HepG2 (cell line): ENCODE data around the gene TEAD3. TPM values are rescaled to one million over a fixed set of nuclear protein-coding genes. Genes with fewer than 3 reads are reported as not detected.

Experiments used
- CREM ChIP-seq, 2 experiments: sonication (generic) in 1 of 2; formaldehyde crosslinking in 1 of 2; IDR thresholded peaks; 2 replicates each; pipeline versions ENCODE4 v1.4.0 to v1.6.1; 2016 to 2020; ENCODE audit warnings: antibody characterized with exemption in 1 of 2, mild to moderate bottlenecking in 1 of 2, missing genetic modification reagents in 1 of 2
- ELF3 ChIP-seq: IDR thresholded peaks from 2 replicates; pipeline ENCODE4 v1.6.1; 2016; ENCODE audit warnings: missing genetic modification reagents, missing compliant biosample characterization
- GATAD2A ChIP-seq: IDR thresholded peaks from 2 replicates; pipeline ENCODE4 v1.6.1; 2016
- HOXA5 ChIP-seq: sonication (generic); formaldehyde crosslinking; IDR thresholded peaks from 2 replicates; pipeline ENCODE4 v1.4.0; 2020; ENCODE audit warnings: missing genetic modification reagents
- JARID2 ChIP-seq: sonication (generic); formaldehyde crosslinking; IDR thresholded peaks from 2 replicates; pipeline ENCODE4 v1.8.1; 2023; ENCODE audit warnings: missing genetic modification reagents, inconsistent platforms; ENCODE audit not compliant: insufficient replicate concordance
- NFE2L2 ChIP-seq: fragments of 150-350 bp; IDR thresholded peaks from 2 replicates; pipeline ENCODE4 v1.6.1; 2014; ENCODE audit warnings: low read length
- PPARG ChIP-seq: conservative IDR thresholded peaks from 2 replicates; pipeline ENCODE4 v1.6.1; 2016; ENCODE audit warnings: missing biosample characterization, missing genetic modification reagents
- STAT5B ChIP-seq: sonication (generic); formaldehyde crosslinking; IDR thresholded peaks from 2 replicates; pipeline ENCODE4 v1.4.0; 2020; ENCODE audit warnings: missing genetic modification reagents
- TBX2 ChIP-seq: sonication (generic); formaldehyde crosslinking; IDR thresholded peaks from 2 replicates; pipeline ENCODE4 v1.5.0; 2020; ENCODE audit warnings: missing genetic modification reagents, mild to moderate bottlenecking, borderline replicate concordance
- WIZ ChIP-seq: sonication (generic); formaldehyde crosslinking; IDR thresholded peaks from 2 replicates; pipeline ENCODE4 v1.5.1; 2020; ENCODE audit warnings: mild to moderate bottlenecking, missing genetic modification reagents
- ZFAT ChIP-seq: sonication (generic); formaldehyde crosslinking; conservative IDR thresholded peaks from 2 replicates; pipeline ENCODE4 v1.8.1; 2023; ENCODE audit warnings: missing genetic modification reagents, inconsistent platforms
- ZNF547 ChIP-seq: sonication (generic); formaldehyde crosslinking; IDR thresholded peaks from 2 replicates; pipeline ENCODE4 v1.5.1; 2020; ENCODE audit warnings: mild to moderate bottlenecking, missing genetic modification reagents
- ZNF589 ChIP-seq: sonication (generic); formaldehyde crosslinking; conservative IDR thresholded peaks from 2 replicates; pipeline ENCODE4 v1.8.0; 2022; ENCODE audit warnings: mild to moderate bottlenecking, moderate library complexity, missing genetic modification reagents
- ZNF605 ChIP-seq: sonication (generic); formaldehyde crosslinking; IDR thresholded peaks from 2 replicates; pipeline ENCODE4 v1.8.0; 2022; ENCODE audit warnings: mild to moderate bottlenecking, missing genetic modification reagents
- ZNF615 ChIP-seq: sonication (generic); formaldehyde crosslinking; IDR thresholded peaks from 2 replicates; pipeline ENCODE4 v1.5.0; 2020; ENCODE audit warnings: mild to moderate bottlenecking, missing genetic modification reagents, borderline replicate concordance
- ZNF660 ChIP-seq: sonication (generic); formaldehyde crosslinking; IDR thresholded peaks from 2 replicates; pipeline ENCODE4 v1.5.1; 2020; ENCODE audit warnings: mild to moderate bottlenecking, low read depth, missing genetic modification reagents, borderline replicate concordance
- ZNF776 ChIP-seq: sonication (generic); formaldehyde crosslinking; IDR thresholded peaks from 2 replicates; pipeline ENCODE4 v1.4.0; 2020; ENCODE audit warnings: mild to moderate bottlenecking, missing genetic modification reagents
- polyA plus RNA-seq, 8 experiments: library from polyadenylated mRNA; depleted of rRNA in 3 of 8; stranded (reverse) in 7 of 8; unstranded in 1 of 8; fragments of >200 nt; fragmentation: Illumina TruSeq in 4 of 8; extraction: Trizol in 4 of 8; gene quantifications; 2 replicates each; pipeline versions ENCODE4 v1.2.1 to v1.2.3, GENCODE V29; 2011 to 2016; ENCODE audit warnings: low read depth in 4 of 8, missing spikeins in 1 of 8, mixed read lengths in 1 of 8; ENCODE audit not compliant: insufficient read depth in 1 of 8
- total RNA-seq, 5 experiments: library from RNA; depleted of rRNA; stranded (reverse); fragments of >200 nt; fragmentation: Illumina TruSeq; extraction: Trizol; gene quantifications; 2 replicates each; pipeline ENCODE4 v1.2.3, GENCODE V29; 2016; ENCODE audit warnings: low read depth in 1 of 5
- TF ChIP-seq, protein P1 (sequence below): sonication (generic); formaldehyde crosslinking; IDR thresholded peaks from 2 replicates; pipeline ENCODE4 v1.5.0; 2020; ENCODE audit warnings: missing genetic modification reagents, mild to moderate bottlenecking, borderline replicate concordance
- TF ChIP-seq, protein P2 (sequence below): sonication (generic); formaldehyde crosslinking; IDR thresholded peaks from 2 replicates; pipeline ENCODE4 v1.4.0; 2020; ENCODE audit warnings: missing genetic modification reagents
- TF ChIP-seq, protein P3 (sequence below): sonication (generic); formaldehyde crosslinking; IDR thresholded peaks from 2 replicates; pipeline ENCODE4 v1.5.1; 2020; ENCODE audit warnings: mild to moderate bottlenecking, missing genetic modification reagents, moderate library complexity
- TF ChIP-seq, protein P4 (sequence below): sonication (generic); formaldehyde crosslinking; IDR thresholded peaks from 2 replicates; pipeline ENCODE4 v1.4.0; 2020; ENCODE audit warnings: mild to moderate bottlenecking, missing genetic modification reagents
- TF ChIP-seq, protein P5 (sequence below): sonication (generic); formaldehyde crosslinking; IDR thresholded peaks from 2 replicates; pipeline ENCODE4 v1.4.0; 2020; ENCODE audit warnings: missing genetic modification reagents

The TEAD3 gene
- total and polyA plus RNA-seq, 2 of the 13 experiments (the other 11 are each of a cell fraction or from before 2014, with no cell fraction given): 15.1 to 16.5 TPM

DNA sequence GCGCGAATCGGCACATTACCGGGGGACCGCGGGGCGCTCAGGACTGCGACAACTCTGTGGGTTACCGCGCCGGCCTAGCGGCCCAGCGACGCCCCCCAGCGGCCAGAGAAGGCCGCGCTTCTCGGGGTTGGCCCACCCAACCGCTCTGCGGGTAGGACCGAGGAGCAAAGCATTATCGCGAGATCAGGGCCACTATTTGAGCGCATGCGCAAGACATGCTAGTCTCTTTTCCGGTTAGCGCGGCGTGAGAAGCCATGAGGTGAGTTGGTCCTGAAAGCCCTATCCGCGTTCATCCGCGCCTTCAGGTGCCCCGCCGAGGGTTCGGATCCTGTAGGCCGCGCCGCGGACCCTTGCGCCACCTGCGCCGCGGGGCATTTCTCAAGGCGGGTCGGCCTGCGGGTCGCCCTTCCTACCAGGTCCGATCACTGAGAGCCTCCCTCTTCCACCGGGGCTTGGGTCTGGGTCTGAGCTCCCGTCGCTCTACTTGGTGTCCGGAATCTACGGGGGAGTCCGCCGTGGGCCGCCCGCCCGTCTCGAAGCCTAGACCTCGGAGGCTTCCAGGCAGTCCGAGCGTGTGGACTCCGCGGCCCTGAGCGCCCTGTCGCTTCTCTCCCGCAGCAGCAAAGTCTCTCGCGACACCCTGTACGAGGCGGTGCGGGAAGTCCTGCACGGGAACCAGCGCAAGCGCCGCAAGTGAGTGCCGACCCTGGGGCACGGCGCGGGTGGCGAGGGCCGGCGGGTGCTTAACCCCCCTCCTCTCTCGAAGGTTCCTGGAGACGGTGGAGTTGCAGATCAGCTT, 28.5 kb downstream of the TEAD3 start, which contains the start of gene RPL10A (continued):
- TF ChIP-seq, protein P1, sequence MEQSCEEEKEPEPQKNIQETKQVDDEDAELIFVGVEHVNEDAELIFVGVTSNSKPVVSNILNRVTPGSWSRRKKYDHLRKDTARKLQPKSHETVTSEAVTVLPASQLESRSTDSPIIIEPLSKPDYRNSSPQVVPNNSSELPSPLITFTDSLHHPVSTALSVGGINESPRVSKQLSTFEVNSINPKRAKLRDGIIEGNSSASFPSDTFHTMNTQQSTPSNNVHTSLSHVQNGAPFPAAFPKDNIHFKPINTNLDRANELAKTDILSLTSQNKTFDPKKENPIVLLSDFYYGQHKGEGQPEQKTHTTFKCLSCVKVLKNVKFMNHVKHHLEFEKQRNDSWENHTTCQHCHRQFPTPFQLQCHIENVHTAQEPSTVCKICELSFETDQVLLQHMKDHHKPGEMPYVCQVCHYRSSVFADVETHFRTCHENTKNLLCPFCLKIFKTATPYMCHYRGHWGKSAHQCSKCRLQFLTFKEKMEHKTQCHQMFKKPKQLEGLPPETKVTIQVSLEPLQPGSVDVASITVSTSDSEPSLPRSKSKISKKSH (CRISPR knock-in tag): peak; percentile 38; the same call in 1 of the 2 replicates
- TF ChIP-seq GATAD2A (CRISPR knock-in tag) (peak; percentile 80), NFE2L2 (no peak), ZNF776 (CRISPR knock-in tag) (peak; percentile 88; the same call in 1 of the 2 replicates), ZNF589 (CRISPR knock-in tag) (peak; percentile 79), HOXA5 (CRISPR knock-in tag) (peak; percentile 97), JARID2 (peak; percentile 91), STAT5B (CRISPR knock-in tag) (peak; percentile 85), TBX2 (CRISPR knock-in tag) (peak; percentile 90; the same call in 1 of the 2 replicates), CREM (IDR thresholded peaks at IDR 0.05) (no peak), CREM (CRISPR knock-in tag; IDR thresholded peaks at IDR 0.05) (no peak), ZNF615 (CRISPR knock-in tag) (0 out of 2 replicates have a peak, but pooled peaks have one; percentile 9), WIZ (CRISPR knock-in tag) (0 out of 2 replicates have a peak, but pooled peaks have one; percentile 37), ZFAT (CRISPR knock-in tag) (peak; percentile 61), ZNF547 (CRISPR knock-in tag) (peak; percentile 91), ELF3 (CRISPR knock-in tag) (peak; percentile 95), PPARG (CRISPR knock-in tag) (peak; percentile 82), ZNF605 (CRISPR knock-in tag) (peak; percentile 99), ZNF660 (CRISPR knock-in tag) (no peak)
- TF ChIP-seq, protein P2, sequence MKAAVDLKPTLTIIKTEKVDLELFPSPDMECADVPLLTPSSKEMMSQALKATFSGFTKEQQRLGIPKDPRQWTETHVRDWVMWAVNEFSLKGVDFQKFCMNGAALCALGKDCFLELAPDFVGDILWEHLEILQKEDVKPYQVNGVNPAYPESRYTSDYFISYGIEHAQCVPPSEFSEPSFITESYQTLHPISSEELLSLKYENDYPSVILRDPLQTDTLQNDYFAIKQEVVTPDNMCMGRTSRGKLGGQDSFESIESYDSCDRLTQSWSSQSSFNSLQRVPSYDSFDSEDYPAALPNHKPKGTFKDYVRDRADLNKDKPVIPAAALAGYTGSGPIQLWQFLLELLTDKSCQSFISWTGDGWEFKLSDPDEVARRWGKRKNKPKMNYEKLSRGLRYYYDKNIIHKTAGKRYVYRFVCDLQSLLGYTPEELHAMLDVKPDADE (CRISPR knock-in tag): no peak; the same call in 1 of the 2 replicates
- TF ChIP-seq, protein P3, sequence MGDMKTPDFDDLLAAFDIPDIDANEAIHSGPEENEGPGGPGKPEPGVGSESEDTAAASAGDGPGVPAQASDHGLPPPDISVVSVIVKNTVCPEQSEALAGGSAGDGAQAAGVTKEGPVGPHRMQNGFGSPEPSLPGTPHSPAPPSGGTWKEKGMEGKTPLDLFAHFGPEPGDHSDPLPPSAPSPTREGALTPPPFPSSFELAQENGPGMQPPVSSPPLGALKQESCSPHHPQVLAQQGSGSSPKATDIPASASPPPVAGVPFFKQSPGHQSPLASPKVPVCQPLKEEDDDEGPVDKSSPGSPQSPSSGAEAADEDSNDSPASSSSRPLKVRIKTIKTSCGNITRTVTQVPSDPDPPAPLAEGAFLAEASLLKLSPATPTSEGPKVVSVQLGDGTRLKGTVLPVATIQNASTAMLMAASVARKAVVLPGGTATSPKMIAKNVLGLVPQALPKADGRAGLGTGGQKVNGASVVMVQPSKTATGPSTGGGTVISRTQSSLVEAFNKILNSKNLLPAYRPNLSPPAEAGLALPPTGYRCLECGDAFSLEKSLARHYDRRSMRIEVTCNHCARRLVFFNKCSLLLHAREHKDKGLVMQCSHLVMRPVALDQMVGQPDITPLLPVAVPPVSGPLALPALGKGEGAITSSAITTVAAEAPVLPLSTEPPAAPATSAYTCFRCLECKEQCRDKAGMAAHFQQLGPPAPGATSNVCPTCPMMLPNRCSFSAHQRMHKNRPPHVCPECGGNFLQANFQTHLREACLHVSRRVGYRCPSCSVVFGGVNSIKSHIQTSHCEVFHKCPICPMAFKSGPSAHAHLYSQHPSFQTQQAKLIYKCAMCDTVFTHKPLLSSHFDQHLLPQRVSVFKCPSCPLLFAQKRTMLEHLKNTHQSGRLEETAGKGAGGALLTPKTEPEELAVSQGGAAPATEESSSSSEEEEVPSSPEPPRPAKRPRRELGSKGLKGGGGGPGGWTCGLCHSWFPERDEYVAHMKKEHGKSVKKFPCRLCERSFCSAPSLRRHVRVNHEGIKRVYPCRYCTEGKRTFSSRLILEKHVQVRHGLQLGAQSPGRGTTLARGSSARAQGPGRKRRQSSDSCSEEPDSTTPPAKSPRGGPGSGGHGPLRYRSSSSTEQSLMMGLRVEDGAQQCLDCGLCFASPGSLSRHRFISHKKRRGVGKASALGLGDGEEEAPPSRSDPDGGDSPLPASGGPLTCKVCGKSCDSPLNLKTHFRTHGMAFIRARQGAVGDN (CRISPR knock-in tag): peak; percentile 97
- TF ChIP-seq, protein P4, sequence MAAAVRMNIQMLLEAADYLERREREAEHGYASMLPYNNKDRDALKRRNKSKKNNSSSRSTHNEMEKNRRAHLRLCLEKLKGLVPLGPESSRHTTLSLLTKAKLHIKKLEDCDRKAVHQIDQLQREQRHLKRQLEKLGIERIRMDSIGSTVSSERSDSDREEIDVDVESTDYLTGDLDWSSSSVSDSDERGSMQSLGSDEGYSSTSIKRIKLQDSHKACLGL (CRISPR knock-in tag): peak; percentile 94
- TF ChIP-seq, protein P5, sequence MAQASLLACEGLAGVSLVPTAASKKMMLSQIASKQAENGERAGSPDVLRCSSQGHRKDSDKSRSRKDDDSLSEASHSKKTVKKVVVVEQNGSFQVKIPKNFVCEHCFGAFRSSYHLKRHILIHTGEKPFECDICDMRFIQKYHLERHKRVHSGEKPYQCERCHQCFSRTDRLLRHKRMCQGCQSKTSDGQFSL (CRISPR knock-in tag): peak; percentile 82; the same call in 1 of the 2 replicates
